OCI-LY1 (cell line): ENCODE measurements around the gene KCTD18.

Experiments used
- H2AFZ ChIP-seq: fragments of 200-600 bp; sonication (generic), shearing (Covaris generic); 2 replicates; pipeline ENCODE4 v1.6.0; 2014; ENCODE audit warnings: antibody characterized with exemption, mild to moderate bottlenecking, low read length
- H3F3A ChIP-seq: fragments of 200-600 bp; sonication (generic), shearing (Covaris generic); 2 replicates; pipeline ENCODE4 v1.6.0; 2014; ENCODE audit warnings: mild to moderate bottlenecking, antibody characterized with exemption, low read length, moderate library complexity; ENCODE audit not compliant: insufficient read depth
- H3K27ac ChIP-seq: fragments of 200-600 bp; sonication (generic); 2 replicates; pipeline ENCODE4 v1.5.1; 2014; ENCODE audit warnings: low read length, mixed run types, mild to moderate bottlenecking, low read depth; ENCODE audit not compliant: poor library complexity, severe bottlenecking
- H3K27me3 ChIP-seq: fragments of 200-600 bp; sonication (generic); 2 replicates; pipeline ENCODE4 v1.6.0; 2014; ENCODE audit warnings: antibody characterized with exemption, mild to moderate bottlenecking, low read length, moderate library complexity; ENCODE audit not compliant: insufficient read depth
- H3K36me3 ChIP-seq: fragments of 200-600 bp; sonication (generic); 2 replicates; pipeline ENCODE4 v1.6.1; 2014; ENCODE audit warnings: mild to moderate bottlenecking, antibody characterized with exemption, low read length, moderate library complexity, mixed read lengths; ENCODE audit not compliant: insufficient read depth
- H3K4me1 ChIP-seq: fragments of 200-600 bp; sonication (generic); 2 replicates; pipeline ENCODE4 v1.5.1; 2014; ENCODE audit warnings: mild to moderate bottlenecking, low read length, moderate library complexity; ENCODE audit not compliant: insufficient read depth, severe bottlenecking
- H3K4me2 ChIP-seq: fragments of 200-600 bp; sonication (generic), shearing (Covaris generic); 2 replicates; pipeline ENCODE4 v1.6.1; 2014; ENCODE audit warnings: low read length
- H3K4me3 ChIP-seq: fragments of 200-600 bp; sonication (generic); 2 replicates; pipeline ENCODE4 v1.5.1; 2014; ENCODE audit warnings: low read length, low read depth, mild to moderate bottlenecking, mixed read lengths; ENCODE audit not compliant: poor library complexity, severe bottlenecking
- H3K79me2 ChIP-seq: fragments of 200-600 bp; shearing (Covaris generic); 2 replicates; pipeline ENCODE4 v1.6.1; 2016; ENCODE audit warnings: mixed run types, low read length, mixed read lengths; ENCODE audit not compliant: insufficient read depth
- H3K9ac ChIP-seq: fragments of 200-600 bp; sonication (generic), shearing (Covaris generic); 2 replicates; pipeline ENCODE4 v1.6.1; 2014; ENCODE audit warnings: mild to moderate bottlenecking, low read length, mixed read lengths
- H3K9me2 ChIP-seq: fragments of 200-600 bp; sonication (generic), shearing (Covaris generic); 2 replicates; pipeline ENCODE4 v1.6.1; 2014; ENCODE audit warnings: low read depth, mild to moderate bottlenecking, low read length, mixed read lengths
- H3K9me3 ChIP-seq: fragments of 200-600 bp; shearing (Covaris generic); 2 replicates; pipeline ENCODE4 v1.6.1; 2014; ENCODE audit warnings: low read length, mixed read lengths
- H4K20me1 ChIP-seq: fragments of 200-600 bp; sonication (generic), shearing (Covaris generic); 2 replicates; pipeline ENCODE4 v1.6.0; 2016; ENCODE audit warnings: mild to moderate bottlenecking, low read length; ENCODE audit not compliant: insufficient read depth
- CTCF ChIP-seq: fragments of 200-600 bp; sonication (generic), shearing (Covaris generic); IDR thresholded peaks from 2 replicates; pipeline ENCODE4 v1.5.1; 2017; ENCODE audit warnings: mild to moderate bottlenecking, antibody characterized with exemption, low read length, moderate library complexity, mixed read lengths
- EZH2 ChIP-seq: fragments of 200-600 bp; sonication (generic), shearing (Covaris generic); IDR thresholded peaks from 2 replicates; pipeline ENCODE4 v1.8.0; 2017; ENCODE audit warnings: borderline replicate concordance, mixed run types, mild to moderate bottlenecking, antibody characterized with exemption, low read length, moderate library complexity, mixed read lengths

Gene KCTD18

DNA sequence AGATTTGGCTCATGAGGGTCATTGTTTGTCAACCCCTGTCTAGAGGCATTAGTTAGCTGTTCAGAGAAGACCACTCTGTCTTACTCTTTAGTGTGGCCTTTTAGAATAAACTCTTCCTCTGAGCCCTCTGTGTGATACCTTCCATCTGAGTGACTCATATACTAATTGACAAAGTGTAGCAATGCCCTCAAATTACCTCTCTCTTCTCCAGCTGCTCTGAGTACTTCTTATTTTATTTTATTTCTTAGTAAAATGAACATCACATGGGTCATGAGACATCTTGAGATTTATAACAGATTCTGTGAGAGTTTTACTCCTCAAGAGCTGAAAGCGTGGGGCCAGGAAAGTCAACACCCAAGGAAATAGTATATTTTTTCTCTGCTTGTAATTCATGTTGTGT, 67.4 kb downstream of the KCTD18 start:
- Histone ChIP-seq H4K20me1 (no peaks in the 10 kb centered on the region), H3K27ac (no peak overlapping the region), H3K4me2 (no peak overlapping the region), H2AFZ (no peak overlapping the region), H3F3A (no peaks in the 10 kb centered on the region), H3K9me3 (no peaks in the 10 kb centered on the region), H3K9me2 (no peaks in the 10 kb centered on the region), H3K4me1 (peaks cover 13% of the 10 kb centered on the region), H3K79me2 (no peaks in the 10 kb centered on the region), H3K27me3 (no peaks in the 10 kb centered on the region), H3K36me3 (no peaks in the 10 kb centered on the region), H3K9ac (no peak overlapping the region), H3K4me3 (no peak overlapping the region)
- no peak for TF ChIP-seq CTCF
- no peak for TF ChIP-seq EZH2

GRCh38 chr2:200439981-200440380, 69.9 kb downstream of the KCTD18 start:
- Histone ChIP-seq H2AFZ (no peak overlapping the region), H3K9me2 (no peaks in the 10 kb centered on the region), H3K4me2 (no peak overlapping the region), H3K4me1 (no peaks in the 10 kb centered on the region), H3K79me2 (no peaks in the 10 kb centered on the region), H3K27me3 (no peaks in the 10 kb centered on the region), H3F3A (no peaks in the 10 kb centered on the region), H3K27ac (no peak overlapping the region), H3K36me3 (no peaks in the 10 kb centered on the region; the same call in 1 of the 2 replicates), H3K4me3 (no peak overlapping the region), H3K9me3 (no peaks in the 10 kb centered on the region), H3K9ac (no peak overlapping the region), H4K20me1 (no peaks in the 10 kb centered on the region)
- TF ChIP-seq CTCF (no peak), EZH2 (no peak)
